Effector CD4-positive, alpha-beta T cell (primary cell): ENCODE measurements around the gene HAUS6.
A peak's percentile ranks its signal among the peaks of the same experiment; 100 is the strongest.
"Not testable (repeated sequence)": the region's sequence is repeated elsewhere in the genome, so short reads cannot be mapped to it uniquely, and the experiment has no call there.

Experiments
- DNase-seq: peaks from one replicate; pipeline ENCODE4 v3.0.0-alpha.2; 2020
- total RNA-seq: gene quantifications from one replicate; lab custom pipeline; 2026; lab: John Stamatoyannopoulos, UW

HAUS6 gene
- 26.1 reads per million, percentile 53 among the genes with 10 or more reads in this experiment for total RNA-seq

- peak; percentile 91 for DNase-seq
Observed at GRCh38 chr9:19102631-19103345, at the start of gene HAUS6. TSS of gene HAUS6 (minus strand) at chr9:19102904. CDS start at chr9:19102651, 253 bp downstream.

- not testable (repeated sequence) for DNase-seq
Observed at GRCh38 chr9:19152160-19152498, 49.4 kb upstream of the HAUS6 start.

GRCh38 chr9:19151425-19152159, 48.9 kb upstream of the HAUS6 start:
- DNase-seq: no peak

GRCh38 chr9:19149230-19149629, 46.5 kb upstream of the HAUS6 start:
- no peak for DNase-seq

GRCh38 chr9:19148187-19148586, 45.5 kb upstream of the HAUS6 start:
- no peak for DNase-seq

GRCh38 chr9:19146441-19147024, 43.8 kb upstream of the HAUS6 start:
- DNase-seq: no peak

GRCh38 chr9:19145881-19146280, 43.2 kb upstream of the HAUS6 start:
- DNase-seq: no peak

- DNase-seq: no peak
Observed at GRCh38 chr9:19140259-19140658, 37.6 kb upstream of the HAUS6 start.

- DNase-seq: no peak
Observed at GRCh38 chr9:19138084-19138483, 35.4 kb upstream of the HAUS6 start.

- DNase-seq: no peak
Observed at GRCh38 chr9:19137282-19137681, 34.6 kb upstream of the HAUS6 start.

GRCh38 chr9:19136129-19136528, 33.4 kb upstream of the HAUS6 start:
- DNase-seq: no peak

GRCh38 chr9:19133549-19134345, 31.0 kb upstream of the HAUS6 start:
- DNase-seq: no peak

GRCh38 chr9:19130436-19130835, 27.7 kb upstream of the HAUS6 start:
- DNase-seq: no peak

GRCh38 chr9:19127871-19128500, 25.3 kb upstream of the HAUS6 start:
- peak; percentile 5 for DNase-seq

GRCh38 chr9:19124430-19124793, 21.7 kb upstream of the HAUS6 start:
- DNase-seq: no peak

GRCh38 chr9:19122490-19123042, 19.9 kb upstream of the HAUS6 start:
- no peak for DNase-seq

GRCh38 chr9:19120877-19121276, 18.2 kb upstream of the HAUS6 start:
- DNase-seq: no peak

GRCh38 chr9:19119801-19120440, 17.2 kb upstream of the HAUS6 start:
- DNase-seq: no peak

- no peak for DNase-seq
Observed at GRCh38 chr9:19119246-19119645, 16.5 kb upstream of the HAUS6 start.

GRCh38 chr9:19117039-19117716, 14.5 kb upstream of the HAUS6 start:
- DNase-seq: no peak

GRCh38 chr9:19116107-19116790, 13.5 kb upstream of the HAUS6 start:
- DNase-seq: no peak
